Bronchial epithelial cell (primary cell): ENCODE results near the gene DCPS. TPM values are rescaled to one million over a fixed set of nuclear protein-coding genes. Genes with fewer than 3 reads are reported as not detected.
"Not testable (repeated sequence)": the region's sequence is repeated elsewhere in the genome, so short reads cannot be mapped to it uniquely, and the experiment has no call there.

ENCODE experiments used
- DNase-seq: peaks from one replicate; pipeline ENCODE4 v3.0.0-alpha.2; 2010; ENCODE audit warnings: low read depth
- FAIRE-seq: peaks from 2 replicates; lab custom pipeline; 2011; peaks lifted over from hg19 to GRCh38; lab: Jason Lieb, UNC
- H3K27me3 ChIP-seq: 2 replicates; pipeline ENCODE4 v1.5.1; 2011; ENCODE audit warnings: low read length; ENCODE audit not compliant: control insufficient read depth, insufficient read depth
- H3K36me3 ChIP-seq: 2 replicates; pipeline ENCODE4 v1.5.1; 2011; ENCODE audit warnings: low read length; ENCODE audit not compliant: control insufficient read depth, insufficient read depth
- H3K4me3 ChIP-seq: 2 replicates; pipeline ENCODE4 v1.5.1; 2011; ENCODE audit warnings: mild to moderate bottlenecking, low read depth, low read length, control low read depth
- CTCF ChIP-seq: IDR thresholded peaks from 2 replicates; pipeline ENCODE4 v1.5.1; 2011; ENCODE audit warnings: mild to moderate bottlenecking, moderate library complexity, low read length, control low read depth, inconsistent platforms; ENCODE audit not compliant: insufficient read depth, severe bottlenecking
- total RNA-seq: library from RNA; depleted of rRNA; stranded (reverse); fragments of >200 nt; gene quantifications from 2 replicates; pipeline ENCODE4 v1.2.1, GENCODE V29; 2014

DCPS gene
- 9.5 and 11.6 TPM in 2 replicates for total RNA-seq

GRCh38 chr11:126303623-126304456 is at the start of gene DCPS:
Gene DCPS (plus strand): TSS chr11:126304060. CDS start chr11:126304081, 21 bp downstream.
- H3K36me3 ChIP-seq = no peaks in the 10 kb centered on the region
- FAIRE-seq (no peak), DNase-seq (peak; percentile 82)
- H3K4me3 ChIP-seq = peak within 1 kb of the TSS; percentile 87
- TF ChIP-seq CTCF = no peak
- no peaks in the 10 kb centered on the region for H3K27me3 ChIP-seq

- DNase-seq (no peak), FAIRE-seq (no peak)
- no peak overlapping the region for H3K4me3 ChIP-seq
- no peak for TF ChIP-seq CTCF
- H3K27me3 ChIP-seq = no peaks in the 10 kb centered on the region
- H3K36me3 ChIP-seq = peaks cover 6% of the 10 kb centered on the region
Measured at GRCh38 chr11:126254819-126255218, 49.0 kb upstream of the DCPS start.

GRCh38 chr11:126255507-126255906 is 48.4 kb upstream of the DCPS start:
- not testable (repeated sequence) for FAIRE-seq, H3K36me3 ChIP-seq, H3K4me3 ChIP-seq, H3K27me3 ChIP-seq, DNase-seq

- no peak for FAIRE-seq
- DNase-seq = no peak
Measured at GRCh38 chr11:126256216-126256615, 47.6 kb upstream of the DCPS start.

GRCh38 chr11:126257144-126257543 is 46.7 kb upstream of the DCPS start:
- Histone ChIP-seq H3K4me3 (no peak overlapping the region), H3K27me3 (no peaks in the 10 kb centered on the region), H3K36me3 (peaks cover 5% of the 10 kb centered on the region)
- no peak for FAIRE-seq
- DNase-seq = no peak
- TF ChIP-seq CTCF = no peak

More at GRCh38 chr11:126256216-126256615, 47.6 kb upstream of the DCPS start:
- TF ChIP-seq CTCF = no peak
- Histone ChIP-seq H3K36me3 (peaks cover 6% of the 10 kb centered on the region), H3K27me3 (no peaks in the 10 kb centered on the region), H3K4me3 (no peak overlapping the region)

GRCh38 chr11:126257764-126258163 is 46.1 kb upstream of the DCPS start:
- peaks cover 5% of the 10 kb centered on the region for H3K36me3 ChIP-seq
- no peaks in the 10 kb centered on the region for H3K27me3 ChIP-seq
- FAIRE-seq = no peak
- H3K4me3 ChIP-seq = no peak overlapping the region
- no peak for TF ChIP-seq CTCF
- no peak for DNase-seq
